Peyer's patch (tissue), 4 donors: ENCODE results near the gene CMTM4. TPM values are rescaled to one million over a fixed set of nuclear protein-coding genes. Genes with fewer than 3 reads are reported as not detected.
"Not testable (repeated sequence)": the region's sequence is repeated elsewhere in the genome, so short reads cannot be mapped to it uniquely, and the experiment has no call there.

Experiments
- DNase-seq, 3 donors: peaks; one replicate each; pipeline ENCODE4 v3.0.0-alpha.2; 2017 to 2019
- H3K27ac ChIP-seq, 4 donors: fragments of 200-600 bp; sonication (generic); one replicate each; pipeline ENCODE4 v1.5.1; 2016 to 2019
- H3K27me3 ChIP-seq, 2 donors: fragments of 200-600 bp; sonication (generic); one replicate each; pipeline ENCODE4 v1.5.1; 2019
- H3K36me3 ChIP-seq, 3 donors: fragments of 200-600 bp; sonication (generic); one replicate each; pipeline ENCODE4 v1.5.1; 2016 to 2019
- H3K4me1 ChIP-seq, 4 donors: fragments of 200-600 bp; sonication (generic); one replicate each; pipeline ENCODE4 v1.5.1; 2016 to 2019
- H3K4me3 ChIP-seq, 4 donors: fragments of 200-600 bp; sonication (generic); 1 replicate in 3 of 4; 2 replicates in 1 of 4; pipeline ENCODE4 v1.5.1; 2016 to 2019; ENCODE audit warnings: mild to moderate bottlenecking in 1 of 4
- H3K9me3 ChIP-seq, 4 donors: fragments of 200-600 bp; sonication (generic); one replicate each; pipeline ENCODE4 v1.5.1; 2016 to 2019; ENCODE audit warnings: mild to moderate bottlenecking in 1 of 4
- POLR2A ChIP-seq, 2 donors: fragments of 450-650 bp; IDR thresholded peaks; one replicate each; pipeline ENCODE4 v1.5.1; 2017; ENCODE audit warnings: antibody characterized with exemption in 2 of 2, mild to moderate bottlenecking in 2 of 2, moderate library complexity in 2 of 2
- total RNA-seq, 4 donors: library from RNA; depleted of rRNA; stranded (reverse); fragments of >200 nt; gene quantifications; one replicate each; pipeline ENCODE4 v1.1.0, GENCODE V29; 2016
- TF ChIP-seq, protein P1 (sequence below), 6 experiments: fragments of 450-650 bp in 4 of 6; fragments of 200-600 bp in 2 of 6; sonication (generic) in 1 of 6; IDR thresholded peaks; one replicate each; pipeline ENCODE4 v1.5.1; 2017 to 2019; ENCODE audit warnings: antibody characterized with exemption in 6 of 6, mild to moderate bottlenecking in 3 of 6, moderate library complexity in 1 of 6

CMTM4 gene
- total RNA-seq, 4 donors from 2014 or later, result 33.8 to 116 (median 101) TPM

DNA sequence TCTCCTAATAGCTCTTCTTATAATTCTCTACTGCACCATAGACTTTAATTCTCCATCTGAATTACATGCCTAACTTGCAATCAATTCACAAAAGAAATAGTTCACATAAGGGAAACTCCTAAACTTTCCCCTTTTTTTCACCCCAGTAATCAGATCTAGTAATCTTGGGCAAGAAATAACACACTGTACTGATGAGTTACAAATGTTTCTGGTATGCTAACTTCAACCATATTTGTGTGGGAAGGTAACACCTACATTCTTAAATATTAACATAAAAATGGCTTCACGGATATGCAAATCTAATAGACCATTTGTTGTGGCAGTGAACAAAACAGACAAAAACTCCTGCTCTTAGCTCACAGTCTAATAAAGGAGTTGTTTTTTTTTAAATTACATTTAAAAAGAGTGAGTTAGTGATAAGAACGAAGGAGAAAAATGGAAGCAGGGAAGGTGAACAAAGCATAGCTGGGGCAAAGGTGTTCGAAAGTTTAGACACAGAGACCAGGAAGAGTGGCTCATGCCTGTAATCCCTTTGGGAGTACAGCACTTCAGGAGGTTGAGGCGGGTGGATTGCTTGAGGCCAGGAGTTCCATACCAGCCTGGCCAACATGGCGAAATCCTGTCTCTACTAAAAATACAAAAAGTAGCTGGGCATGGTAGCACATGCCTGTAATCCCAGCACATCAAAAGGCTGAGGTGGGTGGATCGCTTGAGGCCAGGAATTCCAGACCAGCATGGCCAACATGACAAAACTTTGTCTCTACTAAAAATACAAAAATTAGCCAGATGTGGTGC, 57.3 kb downstream of the CMTM4 start:
- no peaks in the 10 kb centered on the region for H3K4me1 ChIP-seq
- H3K27me3 ChIP-seq, result no peaks in the 10 kb centered on the region
- TF ChIP-seq, protein P1, sequence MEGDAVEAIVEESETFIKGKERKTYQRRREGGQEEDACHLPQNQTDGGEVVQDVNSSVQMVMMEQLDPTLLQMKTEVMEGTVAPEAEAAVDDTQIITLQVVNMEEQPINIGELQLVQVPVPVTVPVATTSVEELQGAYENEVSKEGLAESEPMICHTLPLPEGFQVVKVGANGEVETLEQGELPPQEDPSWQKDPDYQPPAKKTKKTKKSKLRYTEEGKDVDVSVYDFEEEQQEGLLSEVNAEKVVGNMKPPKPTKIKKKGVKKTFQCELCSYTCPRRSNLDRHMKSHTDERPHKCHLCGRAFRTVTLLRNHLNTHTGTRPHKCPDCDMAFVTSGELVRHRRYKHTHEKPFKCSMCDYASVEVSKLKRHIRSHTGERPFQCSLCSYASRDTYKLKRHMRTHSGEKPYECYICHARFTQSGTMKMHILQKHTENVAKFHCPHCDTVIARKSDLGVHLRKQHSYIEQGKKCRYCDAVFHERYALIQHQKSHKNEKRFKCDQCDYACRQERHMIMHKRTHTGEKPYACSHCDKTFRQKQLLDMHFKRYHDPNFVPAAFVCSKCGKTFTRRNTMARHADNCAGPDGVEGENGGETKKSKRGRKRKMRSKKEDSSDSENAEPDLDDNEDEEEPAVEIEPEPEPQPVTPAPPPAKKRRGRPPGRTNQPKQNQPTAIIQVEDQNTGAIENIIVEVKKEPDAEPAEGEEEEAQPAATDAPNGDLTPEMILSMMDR (IDR thresholded peaks at IDR 0.05), result no peak
- TF ChIP-seq POLR2A (IDR thresholded peaks at IDR 0.05), result no peak
- no peaks in the 10 kb centered on the region for H3K9me3 ChIP-seq
- H3K27ac ChIP-seq, result no peak overlapping the region
- no peak for DNase-seq
- H3K4me3 ChIP-seq, result no peak overlapping the region
- H3K36me3 ChIP-seq, result no peaks in the 10 kb centered on the region

DNA sequence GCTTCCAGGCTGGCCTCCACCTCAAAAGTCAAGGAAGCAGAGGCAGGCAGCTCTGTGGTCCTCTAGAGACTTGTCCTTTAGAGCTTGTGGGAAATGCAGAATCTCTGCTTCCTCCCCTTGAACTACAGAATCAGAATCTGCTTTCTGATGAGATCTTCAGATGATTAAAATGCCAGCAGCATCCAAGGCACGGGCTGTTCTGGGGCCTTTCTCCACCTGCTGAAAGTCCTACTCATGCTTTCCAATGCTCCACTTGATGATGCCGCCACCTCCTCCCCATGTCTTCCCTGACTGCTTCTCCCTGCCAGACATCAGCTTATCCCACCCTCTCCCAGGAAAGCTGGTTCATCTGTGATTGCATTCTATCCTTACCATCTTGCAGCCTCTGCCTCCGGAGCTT, 58.7 kb downstream of the CMTM4 start:
- Histone ChIP-seq H3K4me3 (no peak overlapping the region), H3K27me3 (no peaks in the 10 kb centered on the region), H3K27ac (no peak overlapping the region), H3K4me1 (no peaks in the 10 kb centered on the region), H3K9me3 (no peaks in the 10 kb centered on the region), H3K36me3 (no peaks in the 10 kb centered on the region)
- TF ChIP-seq POLR2A (IDR thresholded peaks at IDR 0.05), result no peak
- TF ChIP-seq, protein P1 (IDR thresholded peaks at IDR 0.05), result no peak
- DNase-seq, result peak in 1 of 3 donors; percentile 7

DNA sequence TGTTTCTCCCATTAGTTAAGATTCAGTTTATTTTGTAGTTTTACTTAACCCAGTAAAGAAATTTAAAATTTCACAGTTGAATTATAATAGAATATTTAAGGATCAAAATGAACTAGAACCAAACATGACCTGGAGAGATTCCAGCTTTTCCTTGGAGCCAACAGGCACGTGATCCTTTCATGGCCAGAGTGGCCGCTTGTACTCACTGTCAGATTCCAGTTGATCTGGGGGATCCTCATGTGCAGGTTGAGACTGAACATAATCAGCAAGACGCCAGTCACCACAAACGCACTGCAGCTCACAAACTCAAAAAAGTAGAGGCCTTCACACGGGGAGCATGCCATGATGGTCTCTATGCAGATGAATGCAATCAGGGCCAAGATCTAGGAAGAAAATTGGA, 60.3 kb downstream of the CMTM4 start:
- H3K36me3 ChIP-seq, result no peaks in the 10 kb centered on the region
- no peak overlapping the region for H3K4me3 ChIP-seq
- no peak overlapping the region for H3K27ac ChIP-seq
- H3K27me3 ChIP-seq, result no peaks in the 10 kb centered on the region
- no peak for TF ChIP-seq POLR2A (IDR thresholded peaks at IDR 0.05)
- TF ChIP-seq, protein P1 (IDR thresholded peaks at IDR 0.05), result no peak
- H3K9me3 ChIP-seq, result no peaks in the 10 kb centered on the region
- H3K4me1 ChIP-seq, result no peaks in the 10 kb centered on the region
- DNase-seq, result peak in 1 of 3 donors; percentile 4

DNA sequence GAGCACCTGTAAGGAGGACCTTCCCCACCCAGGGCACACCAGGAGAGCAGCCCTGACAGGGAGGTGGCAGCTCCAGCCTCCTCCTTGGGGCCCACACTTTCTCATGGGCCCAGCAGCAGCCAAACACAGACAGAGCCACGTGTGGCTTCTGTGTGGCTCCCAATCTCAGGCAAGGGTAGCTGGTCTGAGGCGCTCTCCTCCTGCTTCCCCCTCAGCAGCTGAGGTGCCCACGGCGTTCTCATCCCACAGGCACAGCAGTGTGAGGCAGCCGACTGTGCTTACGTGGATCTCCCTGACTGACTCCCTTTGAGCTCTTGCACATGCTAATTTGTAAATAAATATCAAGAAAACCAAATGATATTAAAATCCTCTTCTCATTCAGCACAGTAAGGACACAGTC, 61.1 kb downstream of the CMTM4 start:
- Histone ChIP-seq H3K27ac (no peak overlapping the region), H3K27me3 (no peaks in the 10 kb centered on the region), H3K4me3 (no peak overlapping the region), H3K36me3 (no peaks in the 10 kb centered on the region), H3K9me3 (no peaks in the 10 kb centered on the region), H3K4me1 (no peaks in the 10 kb centered on the region)
- peak in 1 of 3 donors; percentile 28 for DNase-seq
- TF ChIP-seq, protein P1 (IDR thresholded peaks at IDR 0.05), result no peak
- TF ChIP-seq POLR2A (IDR thresholded peaks at IDR 0.05), result no peak

DNA sequence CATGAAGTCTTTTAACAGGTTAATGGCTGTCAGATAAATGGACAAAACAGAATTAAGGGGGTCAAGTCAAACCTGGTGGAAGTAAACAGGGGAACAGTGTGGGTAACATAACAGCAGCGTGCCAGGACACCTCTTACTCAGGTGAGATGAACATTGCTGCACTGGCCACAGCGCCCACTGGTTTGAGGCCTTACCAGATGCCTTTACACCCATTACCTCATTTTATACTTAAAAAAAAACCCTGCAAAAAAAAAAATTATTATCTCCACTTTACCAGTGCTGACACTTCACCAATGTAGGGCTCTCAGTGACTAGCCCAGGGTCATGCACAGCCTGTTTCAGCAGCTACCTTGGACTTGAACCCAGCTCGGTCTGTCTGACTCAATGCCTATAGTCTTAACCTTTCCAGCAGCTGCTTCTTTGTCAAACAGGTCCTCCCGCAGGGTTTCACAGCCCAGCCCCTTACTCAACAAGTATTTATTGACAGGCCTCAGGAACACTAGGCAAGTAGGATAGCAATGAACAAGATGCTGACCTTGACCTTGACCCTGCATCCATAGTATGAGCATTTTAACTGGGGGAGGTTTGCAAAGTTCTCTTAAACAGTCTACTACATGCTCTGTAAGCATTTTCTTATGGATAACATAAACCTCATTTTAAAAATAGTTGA, 61.9 kb downstream of the CMTM4 start:
- DNase-seq, result peak in 1 of 3 donors; percentile 20
- no peak for TF ChIP-seq POLR2A (IDR thresholded peaks at IDR 0.05)
- TF ChIP-seq, protein P1 (IDR thresholded peaks at IDR 0.05), result no peak
- Histone ChIP-seq H3K9me3 (no peaks in the 10 kb centered on the region), H3K36me3 (no peaks in the 10 kb centered on the region), H3K27me3 (no peaks in the 10 kb centered on the region), H3K4me1 (no peaks in the 10 kb centered on the region), H3K4me3 (no peak overlapping the region), H3K27ac (no peak overlapping the region)

DNA sequence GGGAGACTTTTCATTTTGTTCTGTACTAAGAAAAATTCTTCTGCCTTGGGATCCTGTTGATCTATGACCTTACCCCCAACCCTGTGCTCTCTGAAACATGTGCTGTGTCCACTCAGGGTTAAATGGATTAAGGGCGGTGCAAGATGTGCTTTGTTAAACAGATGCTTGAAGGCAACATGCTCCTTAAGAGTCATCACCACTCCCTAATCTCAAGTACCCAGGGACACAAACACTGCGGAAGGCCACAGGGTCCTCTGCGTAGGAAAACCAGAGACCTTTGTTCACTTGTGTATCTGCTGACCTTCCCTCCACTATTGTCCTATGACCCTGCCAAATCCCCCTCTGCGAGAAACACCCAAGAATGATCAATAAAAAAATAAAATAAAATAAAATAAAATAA, 65.0 kb downstream of the CMTM4 start:
- H3K36me3 ChIP-seq, H3K27me3 ChIP-seq, DNase-seq, H3K4me1 ChIP-seq, H3K27ac ChIP-seq, H3K9me3 ChIP-seq, H3K4me3 ChIP-seq: not testable (repeated sequence)

DNA sequence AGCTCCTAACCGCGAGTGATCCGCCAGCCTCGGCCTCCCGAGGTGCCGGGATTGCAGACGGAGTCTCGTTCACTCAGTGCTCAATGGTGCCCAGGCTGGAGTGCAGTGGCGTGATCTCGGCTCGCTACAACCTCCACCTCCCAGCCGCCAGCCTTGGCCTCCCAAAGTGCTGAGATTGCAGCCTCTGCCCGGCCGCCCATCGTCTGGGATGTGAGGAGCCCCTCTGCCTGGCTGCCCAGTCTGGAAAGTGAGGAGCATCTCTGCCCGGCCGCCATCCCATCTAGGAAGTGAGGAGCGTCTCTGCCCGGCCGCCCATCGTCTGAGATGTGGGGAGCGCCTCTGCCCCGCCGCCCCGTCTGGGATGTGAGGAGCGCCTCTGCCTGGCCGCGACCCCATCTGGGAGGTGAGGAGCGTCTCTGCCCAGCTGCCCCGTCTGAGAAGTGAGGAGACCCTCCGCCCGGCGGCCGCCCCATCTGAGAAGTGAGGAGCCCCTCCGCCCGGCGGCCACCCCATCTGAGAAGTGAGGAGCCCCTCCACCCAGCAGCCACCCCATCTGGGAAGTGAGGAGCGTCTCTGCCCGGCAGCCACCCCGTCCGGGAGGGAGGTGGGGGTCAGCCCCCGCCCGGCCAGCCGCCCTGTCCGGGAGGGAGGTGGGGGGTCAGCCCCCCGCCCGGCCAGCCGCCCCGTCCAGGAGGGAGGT, 65.8 kb downstream of the CMTM4 start:
- not testable (repeated sequence) for H3K4me3 ChIP-seq, H3K36me3 ChIP-seq, H3K9me3 ChIP-seq, H3K27me3 ChIP-seq, H3K27ac ChIP-seq, DNase-seq, H3K4me1 ChIP-seq
